AG09309 (cell line): ENCODE measurements around the gene TMEM222.
"Not testable (repeated sequence)": the region's sequence is repeated elsewhere in the genome, so short reads cannot be mapped to it uniquely, and the experiment has no call there.

Source experiments
- DNase-seq: peaks from one replicate; pipeline ENCODE4 v3.0.0-alpha.2; 2010; ENCODE audit warnings: low read depth
- H3K4me3 ChIP-seq: 2 replicates; pipeline ENCODE4 v1.5.1; 2011; ENCODE audit warnings: mild to moderate bottlenecking, low read depth, low read length, moderate library complexity; ENCODE audit not compliant: control insufficient read depth
- CTCF ChIP-seq: IDR thresholded peaks from 2 replicates; pipeline ENCODE4 v1.5.1; 2011; ENCODE audit warnings: mild to moderate bottlenecking, low read depth, low read length, inconsistent platforms; ENCODE audit not compliant: insufficient read depth, control insufficient read depth; ENCODE audit errors: missing control alignments

The TMEM222 gene

GRCh38 chr1:27321813-27322568 is at the start of gene TMEM222:
Gene TMEM222 (plus strand): TSS chr1:27322163. CDS start chr1:27322198, 35 bp downstream.
- H3K4me3 ChIP-seq = peak within 1 kb of the TSS; percentile 99
- TF ChIP-seq CTCF = peak; percentile 7
- peak; percentile 75 for DNase-seq

GRCh38 chr1:27274204-27274603 is 47.8 kb upstream of the TMEM222 start:
- no peak for DNase-seq
- TF ChIP-seq CTCF = no peak
- H3K4me3 ChIP-seq = no peak overlapping the region

GRCh38 chr1:27275696-27276095 is 46.3 kb upstream of the TMEM222 start:
- no peak for TF ChIP-seq CTCF
- no peak for DNase-seq
- H3K4me3 ChIP-seq = no peak overlapping the region

GRCh38 chr1:27284425-27285273 is 37.3 kb upstream of the TMEM222 start:
- DNase-seq = no peak
- TF ChIP-seq CTCF = peak; percentile 74
- no peak overlapping the region for H3K4me3 ChIP-seq

GRCh38 chr1:27285274-27285660 is 36.7 kb upstream of the TMEM222 start:
- TF ChIP-seq CTCF = no peak
- no peak overlapping the region for H3K4me3 ChIP-seq
- DNase-seq = no peak

- H3K4me3 ChIP-seq, DNase-seq: not testable (repeated sequence)
Observed at GRCh38 chr1:27285821-27286220, 36.1 kb upstream of the TMEM222 start.

GRCh38 chr1:27289125-27289524 is 32.8 kb upstream of the TMEM222 start:
- not testable (repeated sequence) for H3K4me3 ChIP-seq, DNase-seq
